NCI-H2227 (cell line): Measurements from ENCODE around the gene GCKR.

Experiments
- DNase-seq: peaks from one replicate; lab custom pipeline; 2025; ENCODE audit not compliant: unreplicated experiment; lab: John Stamatoyannopoulos, UW

GCKR gene

GRCh38 chr2:27496357-27497287 is at the start of gene GCKR:
Gene GCKR, plus strand, starts transcription at chr2:27496839. Its CDS starts 66 bp downstream, at chr2:27496905.
- DNase-seq: no peak

DNA sequence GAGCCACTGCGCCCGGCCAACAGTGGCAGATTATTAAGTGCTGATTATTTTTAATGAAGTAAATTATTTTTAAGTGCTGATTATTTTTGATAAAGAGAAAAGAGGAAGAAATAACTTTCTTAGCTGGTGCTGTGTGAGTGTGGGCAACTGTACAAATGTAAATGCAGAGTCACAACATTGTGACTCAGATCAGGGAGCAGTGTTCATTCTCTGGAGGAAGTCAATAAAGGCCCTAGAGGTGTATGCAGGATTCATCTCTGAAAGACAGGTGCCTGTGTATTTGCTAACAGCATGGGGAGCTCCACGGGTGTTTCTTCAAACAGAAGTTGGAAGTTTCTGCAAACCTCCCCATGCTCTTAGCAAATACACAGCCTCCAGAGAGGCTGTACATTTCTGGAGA is 48.3 kb upstream of the GCKR start:
- DNase-seq: no peak

GRCh38 chr2:27451095-27451494 is 45.5 kb upstream of the GCKR start:
- no peak for DNase-seq

DNA sequence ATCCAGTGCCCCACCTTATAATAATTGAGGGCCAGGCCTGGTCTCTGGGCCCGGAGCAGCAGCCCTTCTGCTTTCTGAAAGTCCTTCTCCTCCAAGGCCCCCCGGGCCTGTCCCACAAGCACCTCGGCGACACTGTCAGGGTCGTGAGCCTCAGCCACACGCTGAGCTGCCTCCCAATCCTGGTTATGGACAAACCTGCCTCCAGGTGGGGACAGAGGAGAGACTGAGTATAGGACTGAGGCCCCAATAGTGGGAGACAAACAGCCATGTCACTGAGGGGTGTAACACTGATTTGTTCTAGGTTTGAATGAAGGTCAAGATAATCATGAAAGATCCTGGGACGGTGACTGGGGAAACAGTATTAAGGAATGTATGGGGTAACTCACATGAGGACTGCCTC is 42.7 kb upstream of the GCKR start:
- no peak for DNase-seq

DNA sequence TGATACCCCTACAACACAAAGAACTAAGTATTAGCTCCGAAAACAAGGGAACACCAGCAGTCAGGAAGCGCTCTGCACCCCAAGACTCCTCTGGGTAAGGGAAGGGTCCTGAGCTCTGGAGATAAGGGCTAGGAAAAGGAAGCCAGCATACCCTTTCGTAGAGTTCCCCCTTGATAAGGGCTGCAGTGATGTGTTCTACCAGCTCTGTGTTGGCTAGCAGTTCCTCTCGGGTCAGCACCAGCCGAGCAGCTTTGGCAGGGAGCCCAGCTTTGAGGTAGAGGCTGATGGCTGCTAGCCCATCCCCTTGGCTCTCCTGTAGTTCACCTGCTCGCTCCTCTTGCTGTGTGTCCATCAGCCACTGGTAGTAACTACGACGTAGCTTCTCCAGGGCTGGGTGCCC is 35.5 kb upstream of the GCKR start:
- DNase-seq: no peak

DNA sequence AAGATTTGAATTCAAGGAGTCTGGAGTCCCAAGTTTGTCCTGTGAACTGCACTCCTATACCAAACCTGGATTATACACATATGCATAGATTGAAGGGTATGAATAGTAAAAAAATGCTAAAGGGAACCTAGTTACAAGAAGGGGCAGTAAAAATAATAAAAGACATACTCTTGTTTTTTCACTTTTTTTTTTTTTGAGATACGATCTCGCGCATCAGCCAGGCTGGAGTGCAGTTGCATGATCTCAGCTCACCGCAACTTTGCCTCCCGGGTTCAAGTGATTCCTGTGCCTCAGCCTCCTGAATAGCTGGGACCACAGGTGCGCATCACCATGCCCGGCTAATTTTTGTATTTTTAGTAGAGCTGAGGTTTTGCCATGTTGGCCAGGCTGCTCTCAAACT is 32.2 kb upstream of the GCKR start:
- DNase-seq: no peak

GRCh38 chr2:27471961-27472360 is 24.7 kb upstream of the GCKR start:
- DNase-seq: no peak

- no peak for DNase-seq
These were observed 11.1 kb upstream of the GCKR start for GRCh38 chr2:27485496-27485895.

GRCh38 chr2:27489118-27489497 is 7.5 kb upstream of the GCKR start:
- DNase-seq: peak; percentile 58

GRCh38 chr2:27489498-27490397 is 6.9 kb upstream of the GCKR start, which contains the start of gene IFT172:
Gene IFT172, minus strand, starts transcription at chr2:27489743. Its CDS starts 90 bp downstream, at chr2:27489653.
- peak; percentile 100 for DNase-seq

GRCh38 chr2:27492557-27492956 is 4.1 kb upstream of the GCKR start:
- no peak for DNase-seq

GRCh38 chr2:27493948-27494283 is 2.7 kb upstream of the GCKR start:
- no peak for DNase-seq

DNA sequence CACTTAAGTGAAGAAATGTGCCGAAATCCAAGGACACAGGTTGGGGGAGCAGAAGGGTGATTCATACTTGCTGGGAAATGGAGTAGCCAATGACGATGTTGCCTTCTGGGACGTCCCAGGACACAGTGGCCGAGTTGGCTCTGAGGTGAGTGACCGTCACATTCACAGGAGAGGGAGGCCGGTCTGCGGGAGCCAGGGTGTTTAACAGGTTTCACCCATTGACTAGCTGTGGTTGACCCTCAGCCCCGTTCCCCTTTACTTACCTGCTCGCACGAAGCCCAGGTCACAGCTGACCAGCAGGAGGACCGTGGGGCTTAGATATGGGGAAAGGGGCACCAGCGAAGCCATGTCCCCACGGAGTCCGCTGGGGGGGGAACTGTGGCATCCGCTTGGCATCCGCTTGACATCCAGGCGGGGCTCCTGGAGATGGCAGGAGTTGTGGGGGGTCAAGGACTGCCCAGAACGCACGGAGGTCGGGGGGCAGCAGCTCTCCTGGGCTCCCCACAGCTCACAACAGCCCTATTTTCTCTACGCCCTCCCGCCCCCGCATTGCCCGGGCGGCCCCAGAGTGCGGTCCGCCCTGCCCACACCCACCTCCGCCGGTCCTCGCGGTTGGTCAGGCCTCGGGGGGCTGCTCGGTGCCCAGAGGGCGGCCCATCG is 2.2 kb upstream of the GCKR start:
- DNase-seq: no peak

DNA sequence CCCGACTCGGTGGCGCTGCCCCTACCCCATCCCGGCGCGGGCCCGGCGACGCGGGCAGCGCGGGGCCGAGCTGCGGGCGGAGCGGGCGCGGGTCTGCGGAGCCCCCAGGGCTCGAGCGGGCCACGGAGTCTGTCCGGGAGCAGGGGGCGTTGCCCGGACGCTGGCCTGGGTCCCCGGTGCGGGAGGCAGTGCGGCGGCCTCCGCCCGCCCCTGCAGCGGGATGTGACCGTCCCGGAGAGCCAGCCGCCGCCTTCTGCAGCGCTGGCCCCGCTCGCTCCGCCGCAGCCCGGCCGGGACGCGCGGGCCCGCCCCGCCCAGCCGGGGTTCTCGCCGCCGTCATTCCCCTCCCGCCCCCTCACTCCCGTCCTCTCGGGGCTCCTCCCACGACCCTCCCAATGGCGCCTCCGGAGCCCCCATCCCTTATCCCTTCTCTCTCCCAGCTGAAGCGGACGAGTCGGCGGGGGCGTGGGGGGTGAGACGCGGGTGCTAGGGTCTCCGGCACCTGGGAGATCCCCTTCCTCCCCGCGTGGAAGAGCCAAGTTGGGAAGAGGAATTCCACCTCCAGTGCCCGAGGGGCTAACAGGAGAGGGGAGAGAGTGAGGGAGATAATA is 1.6 kb upstream of the GCKR start, which contains the start of gene FNDC4:
TSS of gene FNDC4 (minus strand) at position 257 of the 611 bp plus-strand sequence. CDS start 521 bp downstream, outside the sequence.
- DNase-seq: peak; percentile 61

GRCh38 chr2:27495840-27496356 is 741 bp upstream of the GCKR start:
- no peak for DNase-seq

- DNase-seq: no peak
These were observed 619 bp downstream of the GCKR start for GRCh38 chr2:27497288-27497627.

- DNase-seq: no peak
These were observed 2.3 kb downstream of the GCKR start for GRCh38 chr2:27498975-27499374.

DNA sequence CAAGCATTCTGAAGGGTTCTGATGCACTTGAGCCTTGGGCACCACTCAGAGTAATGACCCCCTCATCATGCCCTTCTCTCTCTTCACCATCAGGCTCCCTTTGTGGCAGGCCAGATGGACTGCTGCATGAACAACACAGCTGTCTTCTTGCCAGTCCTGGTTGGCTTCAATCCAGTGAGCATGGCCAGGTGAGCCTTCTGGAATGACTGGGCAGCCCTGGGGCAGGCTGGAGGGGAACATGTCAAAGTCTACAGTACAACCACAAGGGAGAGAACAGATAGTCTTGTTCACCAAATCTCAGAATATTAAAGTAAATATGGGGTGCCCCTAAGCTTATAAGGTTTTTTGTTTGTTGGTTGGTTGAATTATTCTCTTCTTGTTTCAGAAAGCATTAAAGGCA is 4.4 kb downstream of the GCKR start:
- no peak for DNase-seq

DNA sequence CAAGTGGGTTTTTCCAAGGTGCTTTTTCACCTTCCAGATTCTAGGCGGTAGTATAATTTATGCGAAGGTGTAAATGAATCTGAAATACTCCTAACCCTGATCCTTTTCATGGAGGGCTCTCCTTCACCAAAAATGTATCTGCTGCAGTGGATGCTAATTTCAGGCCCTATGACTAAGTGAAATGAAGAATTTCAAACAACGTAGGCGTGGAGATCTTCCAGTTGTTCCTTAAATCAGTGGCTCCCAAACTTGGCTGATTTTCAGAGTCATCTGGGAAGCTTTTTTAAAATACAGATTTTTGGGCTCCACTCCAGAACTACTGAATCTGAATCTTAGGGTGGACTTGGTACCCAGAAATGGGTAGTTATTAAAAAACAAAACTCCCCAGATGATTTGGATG is 5.5 kb downstream of the GCKR start:
- no peak for DNase-seq

GRCh38 chr2:27506587-27506986 is 9.9 kb downstream of the GCKR start:
- DNase-seq: no peak

GRCh38 chr2:27507293-27507692 is 10.7 kb downstream of the GCKR start:
- no peak for DNase-seq
